Activated CD4-positive, alpha-beta T cell treated with anti-CD3 and anti-CD28 coated beads, Interleukin-10, Interleukin-2, amounts not matched to agents 100 ng/mL and 50 ng/mL, durations not matched to agents 16 hours and 8 hours (primary cell): ENCODE results near the gene CEP128.

Experiments
- DNase-seq: peaks from one replicate; pipeline ENCODE4 v3.0.0-alpha.2; 2020

The CEP128 gene

DNA sequence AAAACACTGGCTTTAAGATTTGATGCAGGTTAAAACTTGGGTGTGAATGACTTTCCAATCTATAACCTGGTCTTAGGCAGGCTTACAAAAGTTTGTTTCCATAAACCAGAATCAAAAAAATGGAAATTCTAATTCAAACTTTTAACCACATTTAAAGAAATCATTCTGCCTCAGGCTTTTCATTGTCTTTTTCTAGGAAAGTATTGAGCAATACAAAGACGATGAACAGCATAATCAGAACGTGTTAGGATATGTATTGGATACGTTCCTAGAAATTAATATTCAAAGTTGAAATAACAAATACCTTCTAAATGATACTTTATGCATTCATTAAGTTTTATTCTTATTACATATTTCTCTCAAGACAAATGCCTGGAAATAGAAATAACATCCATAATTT, 172.9 kb downstream of the CEP128 start:
- no peak for DNase-seq

DNA sequence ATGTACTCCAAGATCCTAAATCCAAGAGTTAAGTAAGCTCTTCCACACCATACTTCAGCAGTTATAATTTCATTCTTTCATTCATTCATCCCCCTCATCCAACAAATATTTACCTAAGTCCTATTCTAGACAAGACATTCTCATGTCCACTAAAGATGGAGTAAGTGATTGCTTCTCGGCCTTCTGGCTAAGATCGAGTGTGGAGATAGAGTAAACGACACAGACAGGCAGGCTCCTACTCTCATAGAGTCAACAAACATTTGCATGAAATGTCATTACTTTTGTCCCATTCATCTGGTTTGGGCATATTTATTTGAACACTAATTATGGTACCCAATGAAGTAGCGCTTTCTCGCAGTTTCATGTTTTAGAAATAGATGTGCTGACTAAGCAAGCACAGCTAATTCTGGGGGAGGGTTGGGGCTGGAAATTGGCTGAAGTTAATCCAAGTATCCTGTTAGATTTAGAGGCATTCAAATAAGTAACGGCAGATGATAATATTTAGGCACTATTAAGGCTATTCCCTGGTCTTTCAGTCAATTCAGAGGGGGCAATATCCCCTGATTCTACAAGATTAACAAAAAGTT, 176.5 kb downstream of the CEP128 start:
- no peak for DNase-seq

DNA sequence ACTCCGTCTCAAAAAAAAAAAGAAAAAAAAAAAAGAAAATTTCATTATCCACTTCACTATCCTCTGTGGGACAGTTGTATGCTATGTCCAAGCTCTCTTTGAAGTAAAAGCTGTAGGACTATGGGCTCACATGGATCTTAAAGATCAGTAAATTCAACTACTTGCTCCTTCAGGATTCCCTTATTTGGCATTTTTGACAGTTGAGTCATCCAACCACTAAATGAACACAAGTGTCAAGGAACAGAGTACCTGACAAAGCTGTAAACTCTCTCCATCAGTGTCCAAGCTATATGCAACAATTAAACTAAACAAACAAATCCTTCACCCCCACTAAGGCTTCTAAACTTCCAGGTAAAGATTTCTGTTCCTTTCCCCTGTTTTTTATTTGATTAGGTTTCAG, 177.0 kb downstream of the CEP128 start:
- DNase-seq: no peak

DNA sequence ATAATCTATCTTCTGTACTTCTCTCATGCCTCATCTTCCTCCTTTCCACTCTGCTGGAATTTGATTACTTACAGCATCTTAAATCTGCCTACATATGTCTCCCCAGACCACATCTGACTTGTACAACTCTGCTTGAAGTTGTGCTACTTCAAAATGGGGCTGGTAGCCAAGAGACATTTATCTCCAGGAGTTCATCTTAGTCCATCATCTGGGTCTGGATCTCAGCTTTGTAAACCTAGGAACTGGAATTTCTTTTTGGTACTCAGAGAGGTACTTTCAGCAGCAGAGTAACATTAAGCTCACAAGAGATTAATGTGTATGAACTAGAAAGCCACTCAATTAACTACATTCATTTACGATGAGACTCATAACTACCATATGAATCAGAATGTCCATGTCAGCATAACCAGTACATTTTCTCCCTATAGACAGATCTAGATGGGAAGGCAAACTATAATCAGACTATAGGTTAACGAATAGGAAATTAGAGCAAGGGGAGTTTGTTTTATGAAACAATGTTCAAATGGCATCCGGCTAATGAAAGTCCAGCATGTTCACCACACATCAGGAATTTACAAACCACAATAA, 178.8 kb downstream of the CEP128 start:
- no peak for DNase-seq

DNA sequence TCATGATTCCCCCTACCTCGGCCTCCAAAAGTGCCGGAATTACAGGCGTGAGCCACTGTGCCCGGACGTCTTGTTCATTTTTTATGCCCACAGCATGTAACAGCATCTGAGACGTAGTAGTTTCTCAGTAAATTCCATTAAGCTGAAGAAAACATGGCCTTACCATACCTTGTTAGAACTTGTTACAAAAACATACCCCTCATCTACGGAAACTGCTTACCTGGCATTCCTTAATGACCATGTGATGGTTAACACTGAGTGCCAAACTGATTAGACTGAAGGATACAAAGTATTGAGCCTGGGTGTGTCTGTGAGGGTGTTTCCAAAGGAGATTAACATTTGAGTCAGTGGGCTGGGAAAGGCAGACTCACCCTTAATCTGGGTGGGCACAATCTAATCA, 186.8 kb downstream of the CEP128 start:
- DNase-seq: no peak

DNA sequence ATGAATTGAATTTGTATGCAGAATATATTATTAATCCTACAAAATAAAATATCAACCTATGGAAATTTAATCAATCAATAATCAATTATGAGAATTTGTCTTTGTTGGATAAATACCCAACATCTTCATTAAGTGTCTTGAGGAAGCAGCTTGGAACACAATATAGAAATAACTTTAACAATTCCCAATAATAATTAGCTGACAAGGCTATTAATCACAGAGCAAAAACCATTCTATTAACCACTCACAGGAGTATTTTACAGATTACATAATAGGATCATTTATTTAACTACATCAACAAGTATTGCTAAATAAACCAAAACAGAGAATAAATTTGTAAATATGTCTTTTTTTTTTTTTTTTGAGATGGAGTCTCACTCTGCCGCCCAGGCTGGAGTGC, 190.3 kb downstream of the CEP128 start:
- DNase-seq: no peak

DNA sequence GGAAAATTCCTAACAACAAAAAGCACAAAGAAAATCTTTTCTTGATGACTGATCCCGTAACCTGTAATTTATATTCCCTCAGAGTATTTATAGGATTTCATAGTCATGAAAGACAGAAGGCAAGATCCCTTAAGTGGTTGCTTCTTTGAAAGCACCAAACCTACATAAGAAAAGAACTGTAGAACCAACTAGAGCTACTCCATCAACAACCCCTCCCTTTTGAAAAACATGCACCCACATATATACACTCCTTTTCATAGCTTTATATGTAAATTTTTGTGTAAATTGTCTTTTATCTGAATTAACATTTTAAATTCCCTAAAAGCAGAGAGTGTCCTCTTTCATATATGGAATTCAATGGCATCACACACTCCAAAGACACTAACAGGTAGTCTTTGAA, 215.3 kb downstream of the CEP128 start:
- no peak for DNase-seq

DNA sequence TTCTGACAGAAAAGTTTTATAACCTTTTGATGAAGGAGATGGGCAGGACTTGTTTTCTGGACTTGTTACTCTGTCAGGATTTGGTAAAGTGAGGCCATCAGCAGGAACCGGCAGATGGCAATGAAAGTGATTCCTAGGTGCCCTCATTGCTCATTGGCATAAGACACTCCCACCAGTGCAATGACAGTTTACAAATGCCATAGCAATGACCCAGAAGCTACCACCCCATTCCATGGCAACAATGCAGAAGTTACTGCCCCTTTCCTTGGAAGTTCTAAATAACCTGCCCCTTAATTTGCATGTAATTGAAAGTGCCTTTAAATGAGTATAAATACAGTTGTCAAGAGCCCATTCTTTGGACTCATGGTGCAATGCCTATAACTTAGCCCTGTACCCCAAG, 222.6 kb downstream of the CEP128 start:
- DNase-seq: no peak

DNA sequence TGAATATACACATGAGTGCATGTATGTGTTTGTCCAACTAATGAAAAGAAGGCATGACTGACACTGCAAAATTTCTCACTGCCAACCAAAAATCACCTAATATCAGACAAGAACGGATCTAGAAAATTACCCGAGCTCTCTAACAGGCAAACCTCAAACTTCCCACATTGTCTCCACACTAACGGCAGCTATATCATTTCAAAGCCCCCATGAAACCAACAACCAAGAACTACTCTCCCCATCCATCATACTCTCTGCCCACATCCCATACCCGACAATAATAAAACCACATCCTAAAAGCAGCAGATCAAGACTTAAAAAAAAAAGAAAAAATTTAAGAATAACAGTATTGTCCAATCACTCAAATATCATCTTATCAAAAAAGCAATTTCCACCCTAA, 227.1 kb downstream of the CEP128 start:
- DNase-seq: no peak

DNA sequence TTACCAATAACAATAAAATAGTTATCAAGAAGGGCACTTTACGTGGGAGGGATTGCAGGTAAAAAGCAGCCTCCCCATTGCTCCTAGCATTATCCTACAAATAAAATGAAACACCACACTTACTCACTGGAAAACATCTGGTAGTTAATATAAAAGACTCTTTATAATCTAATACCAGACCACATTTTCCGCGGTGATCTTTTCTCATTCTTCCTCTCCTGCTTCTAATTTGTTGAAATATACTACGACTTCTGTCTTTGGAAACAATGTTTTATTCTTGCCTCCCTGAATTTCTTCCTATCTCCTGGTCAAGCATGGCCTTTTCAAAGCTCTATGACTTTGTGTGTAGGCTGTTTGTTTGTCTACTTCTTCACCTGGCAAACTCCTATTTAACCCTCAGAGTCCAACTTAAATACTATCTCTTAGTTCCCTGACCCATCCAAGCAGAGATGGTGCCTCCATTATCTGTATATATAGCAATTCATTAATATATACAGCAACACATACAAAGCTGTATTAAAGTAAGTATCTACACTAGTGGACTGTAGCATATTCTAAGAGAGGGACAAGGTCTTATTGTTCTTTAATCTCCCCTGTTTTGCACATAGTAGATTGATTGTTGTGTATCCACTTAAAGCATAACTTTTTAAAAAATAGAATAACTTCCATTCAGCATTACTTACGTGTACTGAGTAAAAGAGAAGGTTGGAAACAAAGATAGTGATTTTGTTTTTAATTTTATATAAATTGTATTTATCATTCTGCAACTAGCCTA, 228.3 kb downstream of the CEP128 start:
- no peak for DNase-seq

DNA sequence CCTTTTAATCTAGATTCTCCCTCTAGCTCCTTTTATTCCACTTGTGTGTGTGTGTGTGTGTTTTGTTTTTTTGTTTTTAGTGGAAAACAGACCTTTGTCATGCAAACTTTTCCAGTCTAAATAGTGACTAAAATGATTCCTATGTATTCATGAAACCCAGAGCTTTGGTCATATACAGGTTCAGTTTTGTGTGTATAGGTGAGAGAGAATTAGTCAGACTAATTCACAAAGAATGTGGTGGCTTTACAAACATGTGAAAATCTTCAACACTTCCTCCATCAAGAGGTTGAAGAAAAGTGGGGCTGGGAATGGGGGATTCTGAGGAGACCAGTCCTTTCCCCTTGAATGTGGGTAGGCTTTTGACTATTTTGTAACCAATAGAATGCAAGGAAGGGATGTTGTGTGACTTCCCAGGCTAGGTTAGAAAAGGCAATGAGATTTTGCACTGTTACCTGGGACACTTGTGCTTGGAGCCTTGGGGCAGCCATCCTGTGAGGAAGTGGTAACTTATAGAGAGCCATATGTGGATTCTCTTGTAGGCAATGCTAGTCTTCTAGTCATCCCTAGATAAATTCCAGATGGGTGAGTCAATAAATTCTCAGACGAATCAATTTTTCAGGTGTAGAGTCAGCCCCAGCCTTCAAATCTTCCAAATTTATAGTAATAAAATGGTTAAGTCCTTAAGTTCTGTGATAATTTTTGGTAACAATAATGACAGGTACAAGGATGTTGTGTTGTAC, 236.1 kb downstream of the CEP128 start:
- no peak for DNase-seq

DNA sequence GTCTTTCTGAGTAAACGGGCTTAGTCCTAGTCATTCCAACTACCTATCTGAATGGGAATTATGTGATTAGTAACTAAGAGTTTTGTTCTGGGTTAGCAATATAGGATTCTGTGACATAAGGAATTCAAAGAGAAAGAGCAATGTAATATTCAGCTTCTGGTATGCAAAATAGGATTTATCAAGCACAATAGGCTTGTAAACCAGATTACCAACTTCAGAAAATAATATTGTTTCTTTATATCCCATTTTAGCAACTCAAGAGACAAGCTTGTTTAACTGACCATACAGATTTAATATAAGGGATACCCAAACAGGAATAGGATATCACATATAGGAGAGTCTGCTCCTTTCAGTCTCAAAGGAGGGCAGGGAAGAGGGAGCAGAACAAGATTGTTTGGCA, 240.9 kb downstream of the CEP128 start:
- DNase-seq: no peak

DNA sequence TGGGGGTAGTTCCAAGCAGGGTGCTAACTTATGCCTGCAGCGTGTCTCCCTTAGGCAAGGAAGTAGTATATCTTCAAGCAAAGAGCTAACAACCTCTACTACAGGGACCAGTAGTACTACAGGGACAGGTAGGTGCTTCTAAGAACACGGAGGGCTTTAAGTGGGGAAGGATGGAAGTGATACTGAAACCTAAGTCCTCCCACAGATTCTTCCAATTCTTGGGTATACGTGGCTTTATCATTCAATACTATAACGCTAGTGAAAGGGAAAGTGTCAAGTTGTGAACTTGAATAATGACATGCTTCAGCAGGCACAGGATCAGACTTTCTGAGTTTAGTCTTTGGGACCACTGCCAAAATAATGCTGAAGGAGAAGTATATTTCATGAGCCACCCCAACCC, 241.7 kb downstream of the CEP128 start:
- peak; percentile 19 for DNase-seq

DNA sequence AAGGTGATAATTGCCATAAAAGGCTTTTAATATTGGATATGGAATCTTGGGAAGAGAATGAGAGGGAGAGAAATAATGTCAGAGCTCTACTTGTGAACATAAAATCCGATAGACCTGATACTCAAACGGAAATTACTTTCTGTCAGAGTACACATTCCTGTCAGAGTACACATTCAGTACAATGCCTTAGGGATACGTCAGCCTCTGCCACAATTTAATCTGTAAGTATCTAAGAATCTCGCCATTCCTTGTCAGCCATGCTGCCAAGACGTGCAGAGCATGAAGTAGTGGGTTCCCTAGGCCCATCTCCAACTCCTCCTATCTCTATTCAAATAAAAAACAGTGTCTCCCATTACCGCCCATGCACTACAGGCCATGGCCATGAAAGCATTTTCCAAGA, 242.6 kb downstream of the CEP128 start:
- no peak for DNase-seq

DNA sequence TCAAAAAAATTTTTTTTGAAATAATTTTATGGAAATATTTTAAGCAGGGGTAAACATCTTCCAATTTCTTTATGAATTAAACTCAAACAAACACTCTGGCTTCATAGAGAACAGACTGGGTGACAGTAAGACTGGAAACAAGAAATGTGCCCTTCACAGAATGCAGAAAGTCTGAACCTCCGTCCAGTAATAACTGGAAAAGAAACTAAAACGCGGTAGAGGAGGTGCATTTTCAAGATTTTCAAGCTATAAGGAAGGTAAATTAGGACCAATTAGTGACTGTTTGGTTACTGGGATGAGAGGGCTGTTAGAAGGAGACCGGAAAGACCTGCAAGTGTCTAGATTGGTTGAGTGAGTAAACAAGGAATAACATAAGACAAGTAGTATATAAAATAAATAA, 245.7 kb downstream of the CEP128 start:
- DNase-seq: peak; percentile 35

DNA sequence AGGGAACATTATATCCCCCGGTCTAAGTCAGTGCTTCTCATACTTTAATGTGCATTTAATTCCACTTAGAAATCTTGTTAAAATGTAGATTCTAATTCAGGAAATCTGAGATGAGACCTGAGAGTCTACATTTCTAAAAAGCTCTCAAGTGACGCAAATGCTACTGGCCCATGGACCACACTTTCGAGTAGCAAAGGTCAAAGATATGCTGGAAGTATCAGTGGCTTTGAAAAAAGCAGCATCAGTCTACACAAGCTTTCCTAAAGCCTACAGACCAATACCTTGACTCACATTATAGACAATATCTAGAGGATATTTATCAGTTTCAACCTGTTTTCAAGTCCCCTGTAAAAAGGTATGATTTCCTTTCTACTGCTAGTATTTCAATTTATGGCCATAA, 248.6 kb downstream of the CEP128 start:
- DNase-seq: no peak

DNA sequence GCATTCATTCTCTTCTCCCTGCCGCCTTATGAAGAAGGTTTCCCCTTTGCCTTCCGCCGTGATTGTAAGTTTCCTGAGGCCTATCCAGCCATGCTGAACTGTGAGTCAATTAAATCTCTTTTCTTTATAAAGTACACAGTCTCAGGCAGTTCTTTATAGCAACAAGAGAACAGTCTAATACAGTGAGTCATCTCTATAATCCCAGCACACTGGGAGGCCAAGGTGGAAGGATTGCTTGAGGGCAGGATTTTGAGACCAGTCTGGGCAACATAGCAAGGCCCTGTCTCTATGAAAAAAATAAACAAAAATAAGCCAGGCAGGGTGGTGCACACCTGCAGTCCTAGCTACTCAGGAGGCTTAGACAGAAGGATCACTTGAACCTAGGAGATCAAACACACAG, 259.9 kb downstream of the CEP128 start:
- no peak for DNase-seq

DNA sequence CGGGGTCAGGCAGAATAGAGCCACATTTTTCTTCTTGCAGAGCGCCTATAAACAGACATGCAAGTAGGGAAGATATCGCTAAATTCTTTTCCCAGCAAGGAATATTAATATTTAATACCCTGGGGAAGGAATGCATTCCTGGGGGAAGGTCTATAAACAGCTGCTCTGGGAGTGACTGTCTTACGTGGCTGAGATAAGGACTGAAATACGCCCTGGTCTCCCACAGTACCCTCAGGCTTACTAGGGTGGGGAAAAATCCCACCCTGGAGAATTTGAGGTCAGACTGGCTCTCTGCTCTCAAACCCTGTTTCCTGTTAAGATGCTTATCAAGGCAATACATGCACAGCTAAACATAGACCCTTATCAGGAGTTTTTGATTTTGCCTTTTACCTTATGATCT, 262.3 kb downstream of the CEP128 start:
- no peak for DNase-seq

DNA sequence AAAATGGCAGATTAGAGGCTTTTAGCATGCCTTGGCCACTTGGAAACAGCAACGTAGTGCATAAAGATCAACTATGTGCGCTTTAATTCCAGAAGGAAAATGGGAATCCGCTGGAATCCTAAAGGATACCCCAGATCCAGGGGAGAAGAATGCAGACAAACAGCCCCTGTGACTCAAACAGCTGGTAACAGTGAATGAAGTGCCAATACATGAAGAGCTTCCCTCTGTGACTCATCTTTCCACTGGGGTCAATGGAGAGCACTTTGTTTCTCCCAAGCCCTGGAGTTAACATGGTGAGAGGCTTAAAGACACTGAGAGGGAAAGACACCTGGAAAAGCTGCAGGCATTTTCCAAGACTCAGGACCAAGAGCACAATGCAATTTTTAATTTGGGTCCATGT, 263.1 kb downstream of the CEP128 start:
- DNase-seq: no peak

DNA sequence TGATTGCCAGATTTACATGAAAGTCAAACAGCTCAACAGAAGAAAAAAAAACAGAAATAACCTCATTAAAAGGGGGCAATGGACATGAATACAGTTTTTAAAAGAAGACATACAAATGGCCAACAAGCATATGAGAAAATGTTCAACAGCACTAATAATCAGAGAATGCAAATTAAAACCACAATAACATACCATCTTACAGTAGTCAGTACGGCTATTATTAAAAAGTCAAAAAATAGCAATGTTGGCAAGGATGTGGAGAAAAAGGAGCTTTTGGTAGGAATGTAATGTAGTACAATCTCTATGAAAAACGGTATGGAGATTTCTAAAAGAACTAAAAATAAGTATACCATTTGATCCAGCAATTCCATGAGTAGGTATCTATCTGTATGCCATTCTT, 272.1 kb downstream of the CEP128 start:
- no peak for DNase-seq

DNA sequence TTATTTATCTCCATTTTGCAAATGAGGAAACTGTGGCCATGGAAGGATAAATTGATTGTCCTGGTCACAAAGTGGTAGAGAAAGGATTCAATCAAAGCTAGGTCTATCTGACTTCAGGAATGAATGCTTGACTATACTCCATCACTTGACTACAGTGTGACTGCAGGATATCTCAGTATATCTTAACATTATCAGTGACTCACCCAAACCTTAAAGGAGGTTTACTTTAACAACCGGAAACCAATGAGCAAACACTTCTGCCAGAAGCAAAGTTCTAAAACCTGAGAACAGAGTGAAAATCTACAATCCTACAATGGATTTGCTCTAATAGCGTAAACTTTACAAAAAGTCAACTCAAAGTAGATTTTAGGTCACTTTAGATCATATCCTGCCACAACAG, 277.0 kb downstream of the CEP128 start:
- no peak for DNase-seq

DNA sequence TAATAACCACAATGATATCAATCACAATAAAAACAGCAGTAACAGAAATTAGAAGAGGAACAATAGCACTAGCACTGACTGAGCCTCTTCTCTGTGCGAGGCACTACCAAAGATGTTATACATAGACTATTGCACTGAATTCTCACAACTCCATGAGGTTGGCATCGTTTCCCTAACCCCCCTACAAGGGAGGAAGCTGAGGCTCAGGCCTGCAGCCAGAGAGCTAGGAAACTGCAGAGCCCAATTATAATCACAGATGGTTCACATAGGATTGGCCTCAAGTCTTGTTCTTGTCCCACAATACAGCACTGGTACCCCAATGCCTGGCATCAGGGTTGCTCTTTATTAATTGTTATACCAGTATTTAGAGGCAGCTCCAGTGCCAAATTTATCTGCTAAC, 278.0 kb downstream of the CEP128 start:
- no peak for DNase-seq

DNA sequence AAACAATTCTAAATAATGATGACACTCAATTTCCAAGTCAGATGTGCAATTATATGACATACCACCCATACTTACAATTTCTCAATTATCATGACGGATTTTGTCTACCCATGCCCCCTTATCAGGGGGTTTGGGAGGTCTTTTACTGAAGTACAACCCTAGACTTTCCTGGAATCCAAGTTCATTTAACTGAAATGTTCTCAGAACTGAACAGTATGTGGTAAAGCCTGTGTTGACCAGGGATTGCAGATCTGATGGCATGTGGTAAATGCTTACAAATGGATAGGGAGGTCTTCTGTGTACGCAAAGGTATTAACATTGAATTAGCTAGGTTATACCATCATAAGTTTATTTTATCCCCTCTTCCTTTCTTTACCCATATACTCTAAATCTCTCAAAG, 281.8 kb downstream of the CEP128 start:
- DNase-seq: no peak

DNA sequence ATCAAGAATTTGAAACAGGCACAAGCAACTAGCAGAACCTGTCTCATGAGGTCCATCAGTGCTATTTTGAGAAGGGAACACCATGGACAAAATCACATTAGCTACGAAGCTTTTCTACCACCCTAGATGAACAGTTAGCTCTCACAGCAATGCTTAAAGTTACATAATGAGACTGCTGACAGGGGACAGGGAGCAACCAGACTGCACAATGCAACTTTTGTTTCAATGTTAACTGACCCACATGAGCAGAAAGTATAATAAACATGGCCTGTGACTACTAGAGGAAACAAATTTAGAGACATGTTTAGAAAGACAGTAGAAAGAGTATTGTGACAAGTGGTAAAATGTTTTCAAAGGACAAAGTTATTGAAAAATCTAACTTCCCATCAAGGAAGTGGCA, 282.8 kb downstream of the CEP128 start:
- DNase-seq: no peak
